Caco-2 (cell line): Measurements from ENCODE around the gene SOS1. TPM values are rescaled to one million over a fixed set of nuclear protein-coding genes. Genes with fewer than 3 reads are reported as not detected.

Experiments
- BruUV-seq: library from RNA; stranded (reverse); fragments of 400-500 nt; replicated peaks from 2 replicates; lab custom pipeline; 2021; lab: Mats Ljungman, UMichigan
- CTCF ChIA-PET: fragments of 300-600 bp; sonication (Branson Sonifier 250); formaldehyde crosslinking; loops from one replicate; lab custom pipeline; 2022; ENCODE audit warnings: antibody characterized with exemption; lab: Charles Lee
- POLR2A ChIA-PET: fragments of 300-600 bp; sonication (Branson Sonifier 250); formaldehyde crosslinking; loops from one replicate; lab custom pipeline; 2022; ENCODE audit warnings: antibody characterized with exemption; lab: Charles Lee
- DNase-seq, 2 experiments: peaks; one replicate each; pipeline versions ENCODE4 v3.0.0 to v3.0.0-alpha.2; 2020 to 2022
- H3K27me3 ChIP-seq: replicated peaks from 2 replicates; pipeline ENCODE4 v1.6.0; 2011; ENCODE audit warnings: low read length; ENCODE audit not compliant: control insufficient read depth, insufficient read depth
- H3K36me3 ChIP-seq: 2 replicates; pipeline ENCODE4 v1.5.1; 2011; ENCODE audit warnings: low read length; ENCODE audit not compliant: control insufficient read depth, insufficient read depth
- H3K4me1 ChIP-seq: fragments of 250-450 bp; sonication (Bioruptor Pico); 2 replicates; pipeline ENCODE4 v1.5.1; 2020; ENCODE audit warnings: mild to moderate bottlenecking
- H3K4me3 ChIP-seq: 2 replicates; pipeline ENCODE4 v1.5.1; 2011; ENCODE audit warnings: low read depth, mild to moderate bottlenecking, control low read depth, low read length
- H3K9me3 ChIP-seq: fragments of 250-450 bp; sonication (Bioruptor Pico); 2 replicates; pipeline ENCODE4 v1.5.1; 2020; ENCODE audit warnings: mild to moderate bottlenecking, moderate library complexity
- H3K27ac Mint-ChIP-seq: one replicate; pipeline ENCODE4 v1.8.0; 2022; ENCODE audit warnings: mixed read lengths; ENCODE audit not compliant: unreplicated experiment
- H3K27me3 Mint-ChIP-seq: one replicate; pipeline ENCODE4 v1.8.0; 2022; ENCODE audit warnings: mixed read lengths; ENCODE audit not compliant: insufficient read depth, unreplicated experiment
- H3K36me3 Mint-ChIP-seq: one replicate; pipeline ENCODE4 v1.8.0; 2022; ENCODE audit warnings: mild to moderate bottlenecking, mixed read lengths; ENCODE audit not compliant: insufficient read depth, unreplicated experiment
- H3K4me1 Mint-ChIP-seq: one replicate; pipeline ENCODE4 v1.8.0; 2022; ENCODE audit warnings: low read depth, mixed read lengths; ENCODE audit not compliant: unreplicated experiment
- H3K4me3 Mint-ChIP-seq: one replicate; pipeline ENCODE4 v1.8.0; 2022; ENCODE audit warnings: mild to moderate bottlenecking, moderate library complexity, mixed read lengths; ENCODE audit not compliant: unreplicated experiment
- H3K9me3 Mint-ChIP-seq: one replicate; pipeline ENCODE4 v1.8.0; 2022; ENCODE audit warnings: mixed read lengths; ENCODE audit not compliant: unreplicated experiment
- CTCF ChIP-seq, 2 experiments: fragments of 200-600 bp in 1 of 2; IDR thresholded peaks; 1 replicate in 1 of 2; 2 replicates in 1 of 2; pipeline versions ENCODE4 v1.5.1 to v1.8.0; 2011 to 2022; ENCODE audit warnings: antibody characterized with exemption in 1 of 2, control low read depth in 1 of 2, inconsistent platforms in 1 of 2, low read depth in 1 of 2, low read length in 1 of 2, mild to moderate bottlenecking in 1 of 2, moderate library complexity in 1 of 2; ENCODE audit not compliant: insufficient read depth in 1 of 2, severe bottlenecking in 1 of 2, unreplicated experiment in 1 of 2
- intact Hi-C: fragments of 100-400 bp; cut with micrococcal nuclease; formaldehyde crosslinking; loops from one replicate; pipeline ENCODE4 v1.10.0; 2022; ENCODE audit not compliant: unreplicated experiment
- total RNA-seq: library from RNA; stranded (reverse); gene quantifications from 2 replicates; pipeline ENCODE4 v1.2.3, GENCODE V29; 2022

SOS1 gene
- total RNA-seq, 1 experiment from 2014 or later = 49.7 TPM

- DNase-seq = no peak
- no peaks in the 10 kb centered on the region for H3K27me3 ChIP-seq
- H3K9me3 ChIP-seq = 0 out of 2 replicates have a peak, but pooled peaks cover 3% of the 10 kb centered on the region
- Mint-ChIP-seq H3K4me1 (no peaks in the 10 kb centered on the region), H3K4me3 (no peak overlapping the region), H3K9me3 (no peaks in the 10 kb centered on the region), H3K27me3 (no peaks in the 10 kb centered on the region), H3K27ac (no peak overlapping the region), H3K36me3 (no peaks in the 10 kb centered on the region)
- CTCF ChIA-PET = no interaction called here
- POLR2A ChIA-PET = no interaction called here
- TF ChIP-seq CTCF (IDR thresholded peaks at IDR 0.05; ENCODE audit: insufficient read depth in 1 of 2, low read depth in 1 of 2, low read length in 1 of 2, severe bottlenecking in 1 of 2, unreplicated experiment in 1 of 2) = no peak
- H3K36me3 ChIP-seq = no peaks in the 10 kb centered on the region
- intact Hi-C loops = no loop called here
- H3K4me1 ChIP-seq = peaks cover 3% of the 10 kb centered on the region; the same call in 1 of the 2 replicates
- no TSS peak for BruUV-seq
- no peak overlapping the region for H3K4me3 ChIP-seq
Measured at GRCh38 chr2:39153312-39153711, 32.5 kb upstream of the SOS1 start.

GRCh38 chr2:39152504-39152903, 31.7 kb upstream of the SOS1 start:
- CTCF ChIA-PET = no interaction called here
- BruUV-seq = no TSS peak
- no peak overlapping the region for H3K4me3 ChIP-seq
- intact Hi-C loops = no loop called here
- no peaks in the 10 kb centered on the region for H3K27me3 ChIP-seq
- no peaks in the 10 kb centered on the region for H3K27me3 Mint-ChIP-seq
- H3K36me3 ChIP-seq = no peaks in the 10 kb centered on the region
- no peak overlapping the region for H3K4me3 Mint-ChIP-seq
- no peaks in the 10 kb centered on the region for H3K9me3 Mint-ChIP-seq
- no peak for TF ChIP-seq CTCF (IDR thresholded peaks at IDR 0.05; ENCODE audit: insufficient read depth in 1 of 2, low read depth in 1 of 2, low read length in 1 of 2, severe bottlenecking in 1 of 2, unreplicated experiment in 1 of 2)
- H3K27ac Mint-ChIP-seq = no peak overlapping the region
- DNase-seq = no peak
- H3K4me1 ChIP-seq = peaks cover 3% of the 10 kb centered on the region; the same call in 1 of the 2 replicates
- POLR2A ChIA-PET = no interaction called here
- H3K9me3 ChIP-seq = 0 out of 2 replicates have a peak, but pooled peaks cover 3% of the 10 kb centered on the region
- H3K4me1 Mint-ChIP-seq = no peaks in the 10 kb centered on the region
- no peaks in the 10 kb centered on the region for H3K36me3 Mint-ChIP-seq

GRCh38 chr2:39150890-39151497, 30.1 kb upstream of the SOS1 start:
- no peaks in the 10 kb centered on the region for H3K36me3 ChIP-seq
- CTCF ChIA-PET = no interaction called here
- no TSS peak for BruUV-seq
- no peaks in the 10 kb centered on the region for H3K27me3 Mint-ChIP-seq
- intact Hi-C loops = no loop called here
- 0 out of 2 replicates have a peak, but pooled peaks cover 3% of the 10 kb centered on the region for H3K9me3 ChIP-seq
- no peaks in the 10 kb centered on the region for H3K9me3 Mint-ChIP-seq
- H3K4me1 Mint-ChIP-seq = no peaks in the 10 kb centered on the region
- H3K27me3 ChIP-seq = no peaks in the 10 kb centered on the region
- TF ChIP-seq CTCF (IDR thresholded peaks at IDR 0.05; ENCODE audit: insufficient read depth in 1 of 2, low read depth in 1 of 2, low read length in 1 of 2, severe bottlenecking in 1 of 2, unreplicated experiment in 1 of 2) = no peak
- H3K36me3 Mint-ChIP-seq = no peaks in the 10 kb centered on the region
- POLR2A ChIA-PET = no interaction called here
- no peak overlapping the region for H3K27ac Mint-ChIP-seq
- no peak for DNase-seq
- H3K4me3 Mint-ChIP-seq = no peak overlapping the region
- H3K4me3 ChIP-seq = no peak overlapping the region
- H3K4me1 ChIP-seq = peaks cover 3% of the 10 kb centered on the region; the same call in 1 of the 2 replicates
